Ascending aorta (tissue), 2 donors: Measurements from ENCODE around the gene FNIP1. TPM values are rescaled to one million over a fixed set of nuclear protein-coding genes. Genes with fewer than 3 reads are reported as not detected.
"Not testable (repeated sequence)": the region's sequence is repeated elsewhere in the genome, so short reads cannot be mapped to it uniquely, and the experiment has no call there.

ENCODE experiments used
- DNase-seq, 2 donors: peaks; one replicate each; pipeline ENCODE4 v3.0.0-alpha.2; 2019; ENCODE audit warnings: low spot score in 2 of 2
- H3K27ac ChIP-seq, 2 donors: fragments of 200-600 bp; sonication (generic); one replicate each; pipeline ENCODE4 v1.5.1; 2016 to 2017; ENCODE audit warnings: mild to moderate bottlenecking in 1 of 2
- H3K27me3 ChIP-seq: fragments of 200-600 bp; sonication (generic); one replicate; pipeline ENCODE4 v1.5.1; 2017
- H3K36me3 ChIP-seq, 2 donors: fragments of 200-600 bp; sonication (generic); one replicate each; pipeline ENCODE4 v1.5.1; 2016
- H3K4me1 ChIP-seq, 2 donors: fragments of 200-600 bp; sonication (generic); one replicate each; pipeline ENCODE4 v1.5.1; 2016 to 2017; ENCODE audit warnings: mild to moderate bottlenecking in 1 of 2
- H3K4me3 ChIP-seq, 2 donors: fragments of 200-600 bp; sonication (generic); one replicate each; pipeline ENCODE4 v1.5.1; 2016 to 2017; ENCODE audit warnings: mild to moderate bottlenecking in 1 of 2
- H3K9me3 ChIP-seq, 2 donors: fragments of 200-600 bp; sonication (generic); one replicate each; pipeline ENCODE4 v1.5.1; 2016
- intact Hi-C: fragments of 100-400 bp; cut with DNase I; formaldehyde crosslinking; loops from one replicate; pipeline ENCODE4 v1.15.1; 2023
- total RNA-seq: library from RNA; depleted of rRNA; stranded (reverse); fragments of >200 nt; gene quantifications from one replicate; pipeline ENCODE4 v1.1.0, GENCODE V29; 2016
- TF ChIP-seq, protein P1 (sequence below), 3 experiments: fragments of 200-600 bp in 2 of 3; fragments of 450-650 bp in 1 of 3; sonication (generic) in 2 of 3; IDR thresholded peaks; one replicate each; pipeline ENCODE4 v1.5.1; 2016 to 2019; ENCODE audit warnings: antibody characterized with exemption in 3 of 3, mild to moderate bottlenecking in 1 of 3, moderate library complexity in 1 of 3

FNIP1 gene
- total RNA-seq, 1 donor from 2014 or later, result 20.5 TPM

DNA sequence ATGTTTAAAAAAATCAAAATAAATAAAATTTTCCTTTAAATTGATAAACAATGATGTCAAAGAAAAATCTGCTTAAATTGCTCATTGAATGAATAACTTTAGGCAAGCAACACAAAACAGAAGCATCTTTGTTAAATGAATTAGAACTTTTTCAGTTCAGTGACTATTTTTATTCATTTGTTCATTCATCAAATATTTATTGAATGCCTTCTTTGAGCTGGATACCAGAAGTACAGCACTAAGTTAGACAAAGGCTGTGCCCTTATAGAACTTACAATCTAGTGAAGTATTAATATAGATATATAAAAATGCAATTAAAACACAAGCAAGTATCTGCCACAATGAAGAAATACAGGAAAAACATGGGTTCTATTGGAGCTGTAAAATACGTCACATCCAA is 10.8 kb downstream of the FNIP1 start:
- TF ChIP-seq, protein P1, sequence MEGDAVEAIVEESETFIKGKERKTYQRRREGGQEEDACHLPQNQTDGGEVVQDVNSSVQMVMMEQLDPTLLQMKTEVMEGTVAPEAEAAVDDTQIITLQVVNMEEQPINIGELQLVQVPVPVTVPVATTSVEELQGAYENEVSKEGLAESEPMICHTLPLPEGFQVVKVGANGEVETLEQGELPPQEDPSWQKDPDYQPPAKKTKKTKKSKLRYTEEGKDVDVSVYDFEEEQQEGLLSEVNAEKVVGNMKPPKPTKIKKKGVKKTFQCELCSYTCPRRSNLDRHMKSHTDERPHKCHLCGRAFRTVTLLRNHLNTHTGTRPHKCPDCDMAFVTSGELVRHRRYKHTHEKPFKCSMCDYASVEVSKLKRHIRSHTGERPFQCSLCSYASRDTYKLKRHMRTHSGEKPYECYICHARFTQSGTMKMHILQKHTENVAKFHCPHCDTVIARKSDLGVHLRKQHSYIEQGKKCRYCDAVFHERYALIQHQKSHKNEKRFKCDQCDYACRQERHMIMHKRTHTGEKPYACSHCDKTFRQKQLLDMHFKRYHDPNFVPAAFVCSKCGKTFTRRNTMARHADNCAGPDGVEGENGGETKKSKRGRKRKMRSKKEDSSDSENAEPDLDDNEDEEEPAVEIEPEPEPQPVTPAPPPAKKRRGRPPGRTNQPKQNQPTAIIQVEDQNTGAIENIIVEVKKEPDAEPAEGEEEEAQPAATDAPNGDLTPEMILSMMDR (IDR thresholded peaks at IDR 0.05), result no peak
- H3K27ac ChIP-seq, result no peak overlapping the region
- H3K4me1 ChIP-seq, result peaks cover 0 to 2% of the 10 kb centered on the region in 2 donors
- no peak overlapping the region for H3K4me3 ChIP-seq
- H3K36me3 ChIP-seq, result peaks cover 4 to 5% of the 10 kb centered on the region in 2 donors
- no peak for DNase-seq
- no peaks in the 10 kb centered on the region for H3K9me3 ChIP-seq
- no peaks in the 10 kb centered on the region for H3K27me3 ChIP-seq
- intact Hi-C loops, result no loop called here

DNA sequence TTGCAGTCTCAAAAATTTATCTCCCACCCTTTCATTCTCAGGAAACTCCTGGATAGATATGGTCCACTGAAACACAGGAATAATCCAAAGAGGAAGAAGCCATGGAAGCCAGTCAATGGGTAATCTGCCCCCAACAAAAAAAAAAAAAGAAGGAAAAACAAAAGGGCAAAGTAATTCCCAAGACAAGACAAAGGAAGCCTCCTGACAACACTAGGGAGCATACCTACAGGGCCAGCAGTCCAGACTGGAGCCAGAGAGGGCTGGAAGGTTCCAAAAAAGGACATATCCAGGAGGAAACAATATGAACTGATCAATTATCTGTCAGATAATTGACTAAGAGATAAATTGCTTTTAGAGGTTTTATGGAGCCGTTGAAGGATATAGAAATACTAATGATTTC is 12.9 kb downstream of the FNIP1 start:
- intact Hi-C loops, result no loop called here
- DNase-seq, result no peak
- no peak overlapping the region for H3K4me3 ChIP-seq

DNA sequence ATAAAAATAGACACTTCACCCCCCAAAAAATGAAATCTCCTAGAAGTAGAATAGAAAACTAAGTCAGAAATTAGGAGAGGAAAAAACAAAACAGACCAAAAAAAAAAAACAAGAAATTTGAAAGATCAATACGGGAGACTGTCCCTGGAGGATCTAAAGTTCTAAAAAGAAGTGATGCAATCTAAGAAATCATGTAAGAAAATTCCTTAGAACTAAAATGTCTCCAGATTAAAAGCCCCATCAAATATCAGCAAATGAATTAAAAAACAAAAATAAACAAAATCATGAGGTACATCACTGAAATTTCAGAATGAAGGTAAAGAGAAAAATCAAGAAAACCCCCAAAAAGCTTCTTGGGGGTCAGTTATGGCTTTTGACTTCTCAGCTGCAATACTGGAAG is 13.5 kb downstream of the FNIP1 start:
- Histone ChIP-seq H3K27me3 (no peaks in the 10 kb centered on the region), H3K4me3 (no peak overlapping the region), H3K9me3 (no peaks in the 10 kb centered on the region), H3K4me1 (peaks cover 0 to 2% of the 10 kb centered on the region in 2 donors), H3K36me3 (peaks cover 4 to 5% of the 10 kb centered on the region in 2 donors), H3K27ac (no peak overlapping the region)
- no peak for DNase-seq
- TF ChIP-seq, protein P1 (IDR thresholded peaks at IDR 0.05), result no peak
- intact Hi-C loops, result no loop called here

More for the DNA sequence above, 12.9 kb downstream of the FNIP1 start:
- Histone ChIP-seq H3K4me1 (peaks cover 0 to 2% of the 10 kb centered on the region in 2 donors), H3K27ac (no peak overlapping the region), H3K9me3 (no peaks in the 10 kb centered on the region), H3K27me3 (no peaks in the 10 kb centered on the region), H3K36me3 (peaks cover 4 to 5% of the 10 kb centered on the region in 2 donors)
- TF ChIP-seq, protein P1 (IDR thresholded peaks at IDR 0.05), result no peak

DNA sequence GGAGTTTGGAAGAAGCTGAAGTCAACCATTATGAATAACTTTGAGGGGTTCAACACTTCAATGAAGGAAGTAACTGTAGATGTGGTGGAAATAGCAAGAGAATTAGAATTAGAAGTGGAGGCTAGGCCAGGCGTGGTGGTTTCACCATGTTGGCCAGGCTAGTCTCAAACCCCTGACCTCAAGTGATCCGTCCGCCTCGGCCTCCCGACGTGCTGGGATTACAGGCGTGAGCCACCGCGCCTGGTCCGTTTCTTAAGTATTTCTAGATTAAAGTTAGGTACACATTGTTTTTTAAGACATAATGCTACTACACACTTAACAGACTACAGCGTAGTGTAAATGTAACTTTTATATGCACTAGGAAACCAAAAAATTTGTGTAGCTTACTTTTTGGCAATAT is 14.1 kb downstream of the FNIP1 start:
- no peak overlapping the region for H3K27ac ChIP-seq
- H3K9me3 ChIP-seq, result no peaks in the 10 kb centered on the region
- intact Hi-C loops, result no loop called here
- peaks cover 0 to 2% of the 10 kb centered on the region in 2 donors for H3K4me1 ChIP-seq
- no peaks in the 10 kb centered on the region for H3K27me3 ChIP-seq
- no peak for DNase-seq
- H3K4me3 ChIP-seq, result no peak overlapping the region
- peaks cover 4 to 5% of the 10 kb centered on the region in 2 donors for H3K36me3 ChIP-seq
- TF ChIP-seq, protein P1 (IDR thresholded peaks at IDR 0.05), result no peak

DNA sequence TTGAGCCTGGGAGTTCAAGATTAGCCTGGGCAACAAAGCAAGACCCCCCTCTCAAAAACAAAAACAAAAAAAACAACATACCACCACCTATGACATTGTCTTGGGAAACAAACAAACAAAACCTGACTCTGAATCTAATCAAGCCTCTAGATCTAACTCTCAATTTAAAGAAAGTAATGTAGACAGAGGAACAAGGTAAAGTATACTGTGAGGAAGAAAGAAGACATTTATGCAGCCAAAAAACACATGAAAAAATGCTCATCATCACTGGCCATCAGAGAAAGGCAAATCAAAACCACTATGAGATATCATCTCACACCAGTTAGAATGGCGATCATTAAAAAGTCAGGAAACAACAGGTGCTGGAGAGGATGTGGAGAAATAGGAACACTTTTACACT is 18.7 kb downstream of the FNIP1 start:
- H3K4me3 ChIP-seq, intact Hi-C loops, H3K36me3 ChIP-seq, H3K27me3 ChIP-seq, H3K9me3 ChIP-seq, DNase-seq, H3K27ac ChIP-seq: not testable (repeated sequence)
- H3K4me1 ChIP-seq, result peaks cover 2 to 14% of the 10 kb centered on the region in 2 donors

DNA sequence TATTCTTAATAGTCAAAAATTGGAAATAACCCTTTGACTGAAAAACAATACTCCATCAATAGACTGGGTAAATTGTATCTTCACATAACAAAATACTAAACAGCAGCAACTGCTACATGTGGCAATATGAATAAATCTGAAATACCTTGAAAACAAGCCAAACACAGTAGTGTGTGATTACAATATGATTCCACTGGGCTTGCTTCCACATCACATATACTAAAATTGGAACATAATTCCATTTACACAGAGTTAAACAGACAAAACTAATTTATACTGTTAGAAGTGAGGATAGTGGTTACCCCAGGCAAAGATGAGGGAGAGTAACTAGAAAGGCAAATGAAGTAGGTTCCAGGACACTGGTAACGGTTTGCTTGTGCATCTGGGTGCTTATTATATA is 20.4 kb downstream of the FNIP1 start:
- H3K4me3 ChIP-seq, result no peak overlapping the region
- no peaks in the 10 kb centered on the region for H3K27me3 ChIP-seq
- no peaks in the 10 kb centered on the region for H3K9me3 ChIP-seq
- no peaks in the 10 kb centered on the region for H3K36me3 ChIP-seq
- TF ChIP-seq, protein P1 (IDR thresholded peaks at IDR 0.05), result no peak
- DNase-seq, result no peak
- H3K27ac ChIP-seq, result no peak overlapping the region
- intact Hi-C loops, result no loop called here
- H3K4me1 ChIP-seq, result peaks cover 2 to 22% of the 10 kb centered on the region in 2 donors
